Uterus (tissue), 4 donors: Measurements from ENCODE around the gene AKT2. TPM values are rescaled to one million over a fixed set of nuclear protein-coding genes. Genes with fewer than 3 reads are reported as not detected.

Experiments used
- DNase-seq, 2 donors: peaks; one replicate each; pipeline ENCODE4 v3.0.0-alpha.2; 2019 to 2020
- H3K27ac ChIP-seq, 2 donors: fragments of 200-600 bp; sonication (generic); 1 replicate in 1 of 2; 2 replicates in 1 of 2; pipeline ENCODE4 v1.5.1; 2016 to 2018
- H3K27me3 ChIP-seq, 2 donors: fragments of 200-600 bp; sonication (generic); one replicate each; pipeline ENCODE4 v1.5.1; 2018 to 2019; ENCODE audit warnings: control low read depth in 1 of 2
- H3K36me3 ChIP-seq, 2 donors: fragments of 200-600 bp; sonication (generic); one replicate each; pipeline ENCODE4 v1.5.1; 2019; ENCODE audit warnings: control low read depth in 1 of 2
- H3K4me1 ChIP-seq, 2 donors: fragments of 200-600 bp; sonication (generic); one replicate each; pipeline ENCODE4 v1.5.1; 2018 to 2019; ENCODE audit warnings: control low read depth in 1 of 2
- H3K4me3 ChIP-seq, 2 donors: fragments of 200-600 bp; sonication (generic); 1 replicate in 1 of 2; 2 replicates in 1 of 2; pipeline ENCODE4 v1.5.1; 2018 to 2019; ENCODE audit warnings: mild to moderate bottlenecking in 1 of 2
- H3K9me3 ChIP-seq, 2 donors: fragments of 200-600 bp; sonication (generic); one replicate each; pipeline ENCODE4 v1.5.1; 2019; ENCODE audit warnings: control low read depth in 1 of 2
- POLR2A ChIP-seq, 2 donors: fragments of 450-650 bp; IDR thresholded peaks; one replicate each; pipeline ENCODE4 v1.6.1; 2016; ENCODE audit warnings: antibody characterized with exemption in 2 of 2, mild to moderate bottlenecking in 1 of 2, moderate library complexity in 1 of 2
- intact Hi-C: fragments of 100-400 bp; cut with DNase I; formaldehyde crosslinking; loops from one replicate; pipeline ENCODE4 v1.15.1; 2023; ENCODE audit warnings: low total_unique reads
- microRNA counts, 2 donors: library from miRNA; unstranded; fragments of <30 nt; microRNA quantifications; one replicate each; lab custom pipeline; 2016 to 2017
- microRNA-seq: library from miRNA; unstranded; fragments of <30 nt; microRNA quantifications from one replicate; pipeline ENCODE4, GENCODE V29; 2016; ENCODE audit warnings: borderline microRNAs expressed, borderline replicate concordance
- small RNA-seq: library from RNA; depleted of rRNA; stranded (forward); fragments of <200 nt; gene quantifications from one replicate; pipeline ENCODE3, GENCODE V24; 2016
- total RNA-seq, 4 donors: library from RNA; depleted of rRNA in 3 of 4; stranded (reverse); fragments of >200 nt in 3 of 4; gene quantifications; one replicate each; pipeline versions ENCODE4 v1.1.0 to v1.2.4, GENCODE V29; 2014 to 2023
- TF ChIP-seq, protein P1 (sequence below), 4 experiments: fragments of 200-600 bp in 2 of 4; fragments of 450-650 bp in 2 of 4; sonication (generic) in 2 of 4; IDR thresholded peaks; one replicate each; pipeline ENCODE4 v1.5.1; 2016 to 2019; ENCODE audit warnings: antibody characterized with exemption in 4 of 4, mild to moderate bottlenecking in 2 of 4, moderate library complexity in 1 of 4
- donor health status: DM: yes; HTN: yes; CAD: no.

AKT2 gene
- total RNA-seq, 4 donors from 2014 or later, result 32.6 to 177 (median 95.2) TPM

DNA sequence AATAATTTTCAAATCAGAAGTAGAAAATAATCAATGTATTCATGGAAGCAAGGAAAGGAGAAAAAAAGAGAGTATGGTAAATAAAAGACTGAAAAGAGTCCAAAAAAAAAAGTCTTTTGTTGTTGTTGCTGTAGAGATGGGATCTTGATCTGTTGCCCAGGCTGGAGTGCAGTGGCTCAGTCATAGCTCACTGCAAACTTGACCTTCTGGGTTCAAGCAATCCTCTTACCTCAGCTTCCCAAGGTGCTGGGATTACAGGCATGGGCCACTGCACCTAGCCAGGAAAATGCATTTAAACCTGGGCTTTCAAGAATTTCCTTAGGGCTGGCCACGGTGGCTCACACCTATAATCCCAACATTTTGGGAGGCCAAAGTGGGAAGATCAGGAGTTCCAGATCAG, 100.9 kb downstream of the AKT2 start:
- no peak for TF ChIP-seq POLR2A (IDR thresholded peaks at IDR 0.05)
- TF ChIP-seq, protein P1, sequence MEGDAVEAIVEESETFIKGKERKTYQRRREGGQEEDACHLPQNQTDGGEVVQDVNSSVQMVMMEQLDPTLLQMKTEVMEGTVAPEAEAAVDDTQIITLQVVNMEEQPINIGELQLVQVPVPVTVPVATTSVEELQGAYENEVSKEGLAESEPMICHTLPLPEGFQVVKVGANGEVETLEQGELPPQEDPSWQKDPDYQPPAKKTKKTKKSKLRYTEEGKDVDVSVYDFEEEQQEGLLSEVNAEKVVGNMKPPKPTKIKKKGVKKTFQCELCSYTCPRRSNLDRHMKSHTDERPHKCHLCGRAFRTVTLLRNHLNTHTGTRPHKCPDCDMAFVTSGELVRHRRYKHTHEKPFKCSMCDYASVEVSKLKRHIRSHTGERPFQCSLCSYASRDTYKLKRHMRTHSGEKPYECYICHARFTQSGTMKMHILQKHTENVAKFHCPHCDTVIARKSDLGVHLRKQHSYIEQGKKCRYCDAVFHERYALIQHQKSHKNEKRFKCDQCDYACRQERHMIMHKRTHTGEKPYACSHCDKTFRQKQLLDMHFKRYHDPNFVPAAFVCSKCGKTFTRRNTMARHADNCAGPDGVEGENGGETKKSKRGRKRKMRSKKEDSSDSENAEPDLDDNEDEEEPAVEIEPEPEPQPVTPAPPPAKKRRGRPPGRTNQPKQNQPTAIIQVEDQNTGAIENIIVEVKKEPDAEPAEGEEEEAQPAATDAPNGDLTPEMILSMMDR (IDR thresholded peaks at IDR 0.05), result no peak
- intact Hi-C loops, result no loop called here

More for the DNA sequence above, 100.9 kb downstream of the AKT2 start:
- no peak overlapping the region for H3K4me3 ChIP-seq
- no peaks in the 10 kb centered on the region for H3K4me1 ChIP-seq
- no peaks in the 10 kb centered on the region for H3K36me3 ChIP-seq
- H3K27ac ChIP-seq, result no peak overlapping the region
- no peaks in the 10 kb centered on the region for H3K9me3 ChIP-seq
- no peak for DNase-seq
- no peaks in the 10 kb centered on the region for H3K27me3 ChIP-seq

MicroRNAs encoded within 50 kb of the gene (microRNA counts, 767-probe panel; counts per million panel counts)
- 0 counts per million in 2 donors for microRNA hsa-miR-641 (lab: Ali Mortazavi, UCI)

Small RNA genes lying within 50 kb of the gene (microRNA-seq; reads per million reads assigned to microRNA genes)
- gene MIR641, result 39.7 reads per million, percentile 43 among the genes with 10 or more reads in this experiment

Small RNA genes lying within 50 kb of the gene (small RNA-seq; reads per million reads assigned to genes)
- gene MIR641 (0.30 reads per million), gene RNU6-945P (not detected)

Other genes starting within 250 kb of the AKT2 start
- gene ZNF780B, start 229.1 kb downstream of the AKT2 start, total RNA-seq, result 10 to 100 TPM in 2 of 4 donors, 1 to 10 TPM in 2; 8.2 to 48.3 (median 18.2) TPM
- gene ZNF780A, start 194.4 kb downstream of the AKT2 start, total RNA-seq, result 10 to 100 TPM in 3 of 4 donors, 1 to 10 TPM in 1; 9.4 to 52.9 (median 18.5) TPM
- gene MAP3K10, start 93.9 kb downstream of the AKT2 start, total RNA-seq, result 10 to 100 TPM in 1 of 4 donors, 1 to 10 TPM in 3; 1.0 to 29.0 (median 3.1) TPM
- not detected for gene TTC9B, start 67.0 kb downstream of the AKT2 start, total RNA-seq
- gene CCNP, start 58.7 kb downstream of the AKT2 start, total RNA-seq, result under 1 TPM in 2 of 4 donors, not detected in 2; 0.21 to 0.61 TPM
- 10 to 100 TPM in 2 of 4 donors, 1 to 10 TPM in 2; 7.1 to 21.2 (median 13.3) TPM for gene C19orf47, start 63.1 kb upstream of the AKT2 start, total RNA-seq
- 100 to 1,000 TPM; 108 to 372 (median 158) TPM for gene PLD3, start 63.4 kb upstream of the AKT2 start, total RNA-seq
- under 1 TPM in 2 of 4 donors, not detected in 2; 0.40 to 0.48 TPM for gene HIPK4, start 104.8 kb upstream of the AKT2 start, total RNA-seq
- 1 to 10 TPM; 3.3 to 7.5 (median 4.8) TPM for gene PRX, start 128.0 kb upstream of the AKT2 start, total RNA-seq
- 10 to 100 TPM in 3 of 4 donors, 1 to 10 TPM in 1; 3.1 to 18.4 (median 15.8) TPM for gene SERTAD1, start 140.6 kb upstream of the AKT2 start, total RNA-seq
- gene SERTAD3, start 159.0 kb upstream of the AKT2 start, total RNA-seq, result 10 to 100 TPM in 3 of 4 donors, 1 to 10 TPM in 1; 1.0 to 81.5 (median 44.7) TPM
- gene BLVRB, start 180.4 kb upstream of the AKT2 start, total RNA-seq, result 100 to 1,000 TPM in 2 of 4 donors, 10 to 100 TPM in 2; 51.5 to 206 (median 115) TPM
- 1 to 10 TPM in 3 of 4 donors, not detected in 1; 3.1 to 7.0 (median 5.3) TPM for gene SPTBN4, start 181.7 kb upstream of the AKT2 start, total RNA-seq